Suprapubic skin (tissue), 4 donors: ENCODE data around the gene LONP2.

ENCODE experiments used
- EP300 ChIP-seq: sonication (generic); formaldehyde crosslinking; IDR thresholded peaks from one replicate; pipeline ENCODE4 v1.6.1; 2017; ENCODE audit warnings: antibody characterized with exemption
- POLR2A ChIP-seq, 2 donors: fragments of 450-650 bp; IDR thresholded peaks; one replicate each; pipeline ENCODE4 v1.6.1; 2017; ENCODE audit warnings: antibody characterized with exemption in 2 of 2, mild to moderate bottlenecking in 2 of 2, moderate library complexity in 2 of 2
- POLR2AphosphoS5 ChIP-seq, 3 donors: sonication (generic); formaldehyde crosslinking; IDR thresholded peaks; one replicate each; pipeline ENCODE4 v1.6.1; 2017; ENCODE audit warnings: antibody characterized with exemption in 3 of 3
- TF ChIP-seq, protein P1 (sequence below), 2 donors: fragments of 200-600 bp in 1 of 2; fragments of 450-650 bp in 1 of 2; sonication (generic) in 1 of 2; IDR thresholded peaks; one replicate each; pipeline ENCODE4 v1.5.1; 2016 to 2019; ENCODE audit warnings: antibody characterized with exemption in 2 of 2, mild to moderate bottlenecking in 1 of 2, moderate library complexity in 1 of 2

DNA sequence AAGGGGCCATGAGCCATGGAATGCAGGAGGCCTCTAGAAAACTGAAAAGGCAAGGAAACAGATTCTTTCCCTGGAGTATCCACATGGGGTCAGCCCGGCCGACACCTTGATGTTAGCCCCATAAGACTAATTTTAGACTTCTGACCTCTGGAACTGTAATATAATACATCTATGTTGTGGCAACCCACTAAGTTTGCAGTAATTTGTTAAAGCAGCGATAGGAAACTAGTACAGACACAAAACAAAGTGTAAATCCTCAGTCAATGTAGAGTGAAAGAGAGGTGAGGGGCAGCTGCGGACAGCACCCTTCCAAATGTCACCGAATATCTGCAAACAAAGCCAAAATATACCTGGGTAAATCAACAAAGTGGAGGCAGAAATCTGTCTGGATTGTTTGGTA is 148.3 kb downstream of the LONP2 start:
- TF ChIP-seq, protein P1, sequence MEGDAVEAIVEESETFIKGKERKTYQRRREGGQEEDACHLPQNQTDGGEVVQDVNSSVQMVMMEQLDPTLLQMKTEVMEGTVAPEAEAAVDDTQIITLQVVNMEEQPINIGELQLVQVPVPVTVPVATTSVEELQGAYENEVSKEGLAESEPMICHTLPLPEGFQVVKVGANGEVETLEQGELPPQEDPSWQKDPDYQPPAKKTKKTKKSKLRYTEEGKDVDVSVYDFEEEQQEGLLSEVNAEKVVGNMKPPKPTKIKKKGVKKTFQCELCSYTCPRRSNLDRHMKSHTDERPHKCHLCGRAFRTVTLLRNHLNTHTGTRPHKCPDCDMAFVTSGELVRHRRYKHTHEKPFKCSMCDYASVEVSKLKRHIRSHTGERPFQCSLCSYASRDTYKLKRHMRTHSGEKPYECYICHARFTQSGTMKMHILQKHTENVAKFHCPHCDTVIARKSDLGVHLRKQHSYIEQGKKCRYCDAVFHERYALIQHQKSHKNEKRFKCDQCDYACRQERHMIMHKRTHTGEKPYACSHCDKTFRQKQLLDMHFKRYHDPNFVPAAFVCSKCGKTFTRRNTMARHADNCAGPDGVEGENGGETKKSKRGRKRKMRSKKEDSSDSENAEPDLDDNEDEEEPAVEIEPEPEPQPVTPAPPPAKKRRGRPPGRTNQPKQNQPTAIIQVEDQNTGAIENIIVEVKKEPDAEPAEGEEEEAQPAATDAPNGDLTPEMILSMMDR (IDR thresholded peaks at IDR 0.05): no peak
- TF ChIP-seq EP300 (no peak), POLR2A (IDR thresholded peaks at IDR 0.05) (no peak), POLR2AphosphoS5 (IDR thresholded peaks at IDR 0.05) (no peak)
